ENCODE data around the gene CINP. TPM values are rescaled to one million over a fixed set of nuclear protein-coding genes. Genes with fewer than 3 reads are reported as not detected.
A peak's percentile ranks its signal among the peaks of the same experiment; 100 is the strongest.

Gene CINP
- total and polyA plus RNA-seq, 2 of the 13 experiments (the other 11 are each of a cell fraction or from before 2014, with no cell fraction given) = 32.8 to 42.8 TPM

DNA sequence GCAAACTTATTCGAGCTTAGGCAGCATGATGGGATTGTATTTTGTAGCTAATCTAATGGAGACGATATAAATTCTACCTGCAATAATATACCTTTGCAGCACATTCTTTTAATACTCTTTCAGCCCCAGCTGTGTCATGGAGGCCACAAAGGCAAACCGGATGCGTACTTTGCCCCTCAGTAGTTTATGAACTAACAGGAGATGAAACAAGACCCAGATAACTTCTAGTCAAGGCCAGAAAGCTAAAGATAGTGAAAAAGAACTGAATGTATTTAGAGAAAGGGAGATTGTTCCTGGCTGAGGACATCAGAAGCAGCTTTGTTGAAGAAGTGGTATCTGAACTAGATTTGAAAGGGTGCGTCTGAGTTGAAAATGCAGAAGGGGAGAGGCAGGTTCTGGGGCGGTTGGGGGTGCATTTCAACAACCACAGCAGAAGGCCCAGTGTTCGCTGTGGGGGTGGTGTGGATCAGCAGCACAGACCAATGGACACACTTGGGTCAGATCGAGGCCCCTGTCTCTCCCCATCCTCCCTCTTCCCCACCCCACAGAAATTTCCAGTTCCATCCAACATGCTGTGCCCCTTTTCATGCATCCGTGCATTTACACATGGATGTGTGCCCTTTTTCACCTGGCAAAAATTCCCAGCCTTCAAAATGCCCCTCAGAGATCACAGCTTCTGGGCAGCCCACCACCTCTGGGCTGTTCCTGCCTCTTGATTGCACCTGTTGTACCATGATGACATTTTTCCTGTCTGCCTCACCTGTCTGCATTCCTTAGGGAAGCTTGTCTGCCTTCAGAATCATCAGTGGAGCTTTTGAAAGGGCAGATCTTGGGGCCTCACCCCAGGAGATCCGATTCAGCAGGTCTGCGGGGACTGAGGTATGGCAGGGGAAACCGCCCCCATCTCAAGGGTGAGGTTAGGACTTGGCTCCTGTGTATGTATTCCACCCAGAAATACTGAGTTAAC lies 41.0 kb downstream of the CINP start (continued):
- peak; percentile 37; the same call in 1 of the 2 replicates for TF ChIP-seq HDAC2 (CRISPR knock-in tag; IDR thresholded peaks at IDR 0.05)
- TF ChIP-seq NFE2L1 (CRISPR knock-in tag; IDR thresholded peaks at IDR 0.05; ENCODE audit: borderline replicate concordance) = no peak
- no peak for TF ChIP-seq ZNF235 (CRISPR knock-in tag; IDR thresholded peaks at IDR 0.05; ENCODE audit: borderline replicate concordance)
- peak; percentile 45; the same call in 1 of the 2 replicates for TF ChIP-seq FOXC1 (CRISPR knock-in tag; IDR thresholded peaks at IDR 0.05; ENCODE audit: borderline replicate concordance)
- TF ChIP-seq CEBPG (CRISPR knock-in tag; IDR thresholded peaks at IDR 0.05) = peak; percentile 51
- TF ChIP-seq MED1 (CRISPR knock-in tag; IDR thresholded peaks at IDR 0.05) = peak; percentile 48; the same call in 1 of the 2 replicates
- TF ChIP-seq, protein P1, sequence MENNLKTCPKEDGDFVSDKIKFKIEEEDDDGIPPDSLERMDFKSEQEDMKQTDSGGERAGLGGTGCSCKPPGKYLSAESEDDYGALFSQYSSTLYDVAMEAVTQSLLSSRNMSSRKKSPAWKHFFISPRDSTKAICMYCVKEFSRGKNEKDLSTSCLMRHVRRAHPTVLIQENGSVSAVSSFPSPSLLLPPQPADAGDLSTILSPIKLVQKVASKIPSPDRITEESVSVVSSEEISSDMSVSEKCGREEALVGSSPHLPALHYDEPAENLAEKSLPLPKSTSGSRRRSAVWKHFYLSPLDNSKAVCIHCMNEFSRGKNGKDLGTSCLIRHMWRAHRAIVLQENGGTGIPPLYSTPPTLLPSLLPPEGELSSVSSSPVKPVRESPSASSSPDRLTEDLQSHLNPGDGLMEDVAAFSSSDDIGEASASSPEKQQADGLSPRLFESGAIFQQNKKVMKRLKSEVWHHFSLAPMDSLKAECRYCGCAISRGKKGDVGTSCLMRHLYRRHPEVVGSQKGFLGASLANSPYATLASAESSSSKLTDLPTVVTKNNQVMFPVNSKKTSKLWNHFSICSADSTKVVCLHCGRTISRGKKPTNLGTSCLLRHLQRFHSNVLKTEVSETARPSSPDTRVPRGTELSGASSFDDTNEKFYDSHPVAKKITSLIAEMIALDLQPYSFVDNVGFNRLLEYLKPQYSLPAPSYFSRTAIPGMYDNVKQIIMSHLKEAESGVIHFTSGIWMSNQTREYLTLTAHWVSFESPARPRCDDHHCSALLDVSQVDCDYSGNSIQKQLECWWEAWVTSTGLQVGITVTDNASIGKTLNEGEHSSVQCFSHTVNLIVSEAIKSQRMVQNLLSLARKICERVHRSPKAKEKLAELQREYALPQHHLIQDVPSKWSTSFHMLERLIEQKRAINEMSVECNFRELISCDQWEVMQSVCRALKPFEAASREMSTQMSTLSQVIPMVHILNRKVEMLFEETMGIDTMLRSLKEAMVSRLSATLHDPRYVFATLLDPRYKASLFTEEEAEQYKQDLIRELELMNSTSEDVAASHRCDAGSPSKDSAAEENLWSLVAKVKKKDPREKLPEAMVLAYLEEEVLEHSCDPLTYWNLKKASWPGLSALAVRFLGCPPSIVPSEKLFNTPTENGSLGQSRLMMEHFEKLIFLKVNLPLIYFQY (CRISPR knock-in tag; IDR thresholded peaks at IDR 0.05; ENCODE audit: borderline replicate concordance) = no peak; the same call in 1 of the 2 replicates
- TF ChIP-seq, protein P2, sequence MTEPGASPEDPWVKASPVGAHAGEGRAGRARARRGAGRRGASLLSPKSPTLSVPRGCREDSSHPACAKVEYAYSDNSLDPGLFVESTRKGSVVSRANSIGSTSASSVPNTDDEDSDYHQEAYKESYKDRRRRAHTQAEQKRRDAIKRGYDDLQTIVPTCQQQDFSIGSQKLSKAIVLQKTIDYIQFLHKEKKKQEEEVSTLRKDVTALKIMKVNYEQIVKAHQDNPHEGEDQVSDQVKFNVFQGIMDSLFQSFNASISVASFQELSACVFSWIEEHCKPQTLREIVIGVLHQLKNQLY (CRISPR knock-in tag; IDR thresholded peaks at IDR 0.05) = no peak
- TF ChIP-seq, protein P3, sequence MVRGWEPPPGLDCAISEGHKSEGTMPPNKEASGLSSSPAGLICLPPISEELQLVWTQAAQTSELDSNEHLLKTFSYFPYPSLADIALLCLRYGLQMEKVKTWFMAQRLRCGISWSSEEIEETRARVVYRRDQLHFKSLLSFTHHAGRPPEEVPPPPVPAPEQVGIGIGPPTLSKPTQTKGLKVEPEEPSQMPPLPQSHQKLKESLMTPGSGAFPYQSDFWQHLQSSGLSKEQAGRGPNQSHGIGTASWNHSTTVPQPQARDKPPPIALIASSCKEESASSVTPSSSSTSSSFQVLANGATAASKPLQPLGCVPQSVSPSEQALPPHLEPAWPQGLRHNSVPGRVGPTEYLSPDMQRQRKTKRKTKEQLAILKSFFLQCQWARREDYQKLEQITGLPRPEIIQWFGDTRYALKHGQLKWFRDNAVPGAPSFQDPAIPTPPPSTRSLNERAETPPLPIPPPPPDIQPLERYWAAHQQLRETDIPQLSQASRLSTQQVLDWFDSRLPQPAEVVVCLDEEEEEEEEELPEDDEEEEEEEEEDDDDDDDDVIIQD (CRISPR knock-in tag; IDR thresholded peaks at IDR 0.05; ENCODE audit: low read depth) = 0 out of 2 replicates have a peak, but pooled peaks have one; percentile 5
- TF ChIP-seq, protein P4, sequence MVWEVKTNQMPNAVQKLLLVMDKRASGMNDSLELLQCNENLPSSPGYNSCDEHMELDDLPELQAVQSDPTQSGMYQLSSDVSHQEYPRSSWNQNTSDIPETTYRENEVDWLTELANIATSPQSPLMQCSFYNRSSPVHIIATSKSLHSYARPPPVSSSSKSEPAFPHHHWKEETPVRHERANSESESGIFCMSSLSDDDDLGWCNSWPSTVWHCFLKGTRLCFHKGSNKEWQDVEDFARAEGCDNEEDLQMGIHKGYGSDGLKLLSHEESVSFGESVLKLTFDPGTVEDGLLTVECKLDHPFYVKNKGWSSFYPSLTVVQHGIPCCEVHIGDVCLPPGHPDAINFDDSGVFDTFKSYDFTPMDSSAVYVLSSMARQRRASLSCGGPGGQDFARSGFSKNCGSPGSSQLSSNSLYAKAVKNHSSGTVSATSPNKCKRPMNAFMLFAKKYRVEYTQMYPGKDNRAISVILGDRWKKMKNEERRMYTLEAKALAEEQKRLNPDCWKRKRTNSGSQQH (CRISPR knock-in tag; IDR thresholded peaks at IDR 0.05; ENCODE audit: low read depth) = no peak
- no peak for TF ChIP-seq MIER3 (CRISPR knock-in tag; IDR thresholded peaks at IDR 0.05; ENCODE audit: borderline replicate concordance)
- TF ChIP-seq ZNF441 (CRISPR knock-in tag; IDR thresholded peaks at IDR 0.05; ENCODE audit: borderline replicate concordance) = 0 out of 2 replicates have a peak, but pooled peaks have one; percentile 29
- no peak for TF ChIP-seq KDM3A (CRISPR knock-in tag; IDR thresholded peaks at IDR 0.05; ENCODE audit: low read depth)
- TF ChIP-seq ZNF274 (CRISPR knock-in tag; IDR thresholded peaks at IDR 0.05) = no peak
- peak; percentile 12; the same call in 1 of the 2 replicates for TF ChIP-seq THAP11 (CRISPR knock-in tag; IDR thresholded peaks at IDR 0.05)
- TF ChIP-seq, protein P5, sequence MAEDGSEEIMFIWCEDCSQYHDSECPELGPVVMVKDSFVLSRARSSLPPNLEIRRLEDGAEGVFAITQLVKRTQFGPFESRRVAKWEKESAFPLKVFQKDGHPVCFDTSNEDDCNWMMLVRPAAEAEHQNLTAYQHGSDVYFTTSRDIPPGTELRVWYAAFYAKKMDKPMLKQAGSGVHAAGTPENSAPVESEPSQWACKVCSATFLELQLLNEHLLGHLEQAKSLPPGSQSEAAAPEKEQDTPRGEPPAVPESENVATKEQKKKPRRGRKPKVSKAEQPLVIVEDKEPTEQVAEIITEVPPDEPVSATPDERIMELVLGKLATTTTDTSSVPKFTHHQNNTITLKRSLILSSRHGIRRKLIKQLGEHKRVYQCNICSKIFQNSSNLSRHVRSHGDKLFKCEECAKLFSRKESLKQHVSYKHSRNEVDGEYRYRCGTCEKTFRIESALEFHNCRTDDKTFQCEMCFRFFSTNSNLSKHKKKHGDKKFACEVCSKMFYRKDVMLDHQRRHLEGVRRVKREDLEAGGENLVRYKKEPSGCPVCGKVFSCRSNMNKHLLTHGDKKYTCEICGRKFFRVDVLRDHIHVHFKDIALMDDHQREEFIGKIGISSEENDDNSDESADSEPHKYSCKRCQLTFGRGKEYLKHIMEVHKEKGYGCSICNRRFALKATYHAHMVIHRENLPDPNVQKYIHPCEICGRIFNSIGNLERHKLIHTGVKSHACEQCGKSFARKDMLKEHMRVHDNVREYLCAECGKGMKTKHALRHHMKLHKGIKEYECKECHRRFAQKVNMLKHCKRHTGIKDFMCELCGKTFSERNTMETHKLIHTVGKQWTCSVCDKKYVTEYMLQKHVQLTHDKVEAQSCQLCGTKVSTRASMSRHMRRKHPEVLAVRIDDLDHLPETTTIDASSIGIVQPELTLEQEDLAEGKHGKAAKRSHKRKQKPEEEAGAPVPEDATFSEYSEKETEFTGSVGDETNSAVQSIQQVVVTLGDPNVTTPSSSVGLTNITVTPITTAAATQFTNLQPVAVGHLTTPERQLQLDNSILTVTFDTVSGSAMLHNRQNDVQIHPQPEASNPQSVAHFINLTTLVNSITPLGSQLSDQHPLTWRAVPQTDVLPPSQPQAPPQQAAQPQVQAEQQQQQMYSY (CRISPR knock-in tag; IDR thresholded peaks at IDR 0.05) = no peak
- TF ChIP-seq SKI (IDR thresholded peaks at IDR 0.05; ENCODE audit: partially characterized antibody) = no peak
- TF ChIP-seq HOXD1 (CRISPR knock-in tag; IDR thresholded peaks at IDR 0.05) = no peak
